Liver (tissue), 9 donors: Measurements from ENCODE around the gene CCDC92. TPM values are rescaled to one million over a fixed set of nuclear protein-coding genes. Genes with fewer than 3 reads are reported as not detected.

Source experiments
- DNase-seq: peaks from one replicate; pipeline ENCODE4 v3.0.0-alpha.2; 2017; ENCODE audit warnings: low spot score
- H3K27ac ChIP-seq, 2 donors: one replicate each; pipeline ENCODE4 v1.7.0; 2013; ENCODE audit warnings: inconsistent platforms in 2 of 2, low read length in 2 of 2, control low read depth in 1 of 2, low read depth in 1 of 2, mild to moderate bottlenecking in 1 of 2
- H3K27me3 ChIP-seq, 4 donors: one replicate each; pipeline versions ENCODE4 v1.6.1 to v1.7.0; 2013; ENCODE audit warnings: low read length in 3 of 4, inconsistent platforms in 1 of 4, mild to moderate bottlenecking in 1 of 4, moderate library complexity in 1 of 4; ENCODE audit not compliant: control insufficient read depth in 4 of 4, insufficient read depth in 4 of 4
- H3K36me3 ChIP-seq, 4 donors: one replicate each; pipeline versions ENCODE4 v1.6.1 to v1.7.0; 2013; ENCODE audit warnings: low read length in 3 of 4, mild to moderate bottlenecking in 3 of 4, low read depth in 1 of 4, moderate library complexity in 1 of 4; ENCODE audit not compliant: control insufficient read depth in 4 of 4, insufficient read depth in 3 of 4
- H3K4me1 ChIP-seq, 4 donors: one replicate each; pipeline versions ENCODE4 v1.6.1 to v1.7.0; 2013; ENCODE audit warnings: low read length in 3 of 4, mild to moderate bottlenecking in 3 of 4, moderate library complexity in 1 of 4; ENCODE audit not compliant: control insufficient read depth in 4 of 4, insufficient read depth in 4 of 4
- H3K4me3 ChIP-seq, 3 donors: one replicate each; pipeline versions ENCODE4 v1.6.1 to v1.7.0; 2013; ENCODE audit warnings: low read length in 3 of 3, control low read depth in 1 of 3, low read depth in 1 of 3, mild to moderate bottlenecking in 1 of 3
- H3K9ac ChIP-seq, 2 donors: one replicate each; pipeline ENCODE4 v1.7.0; 2013; ENCODE audit warnings: low read length in 2 of 2, mild to moderate bottlenecking in 2 of 2, moderate library complexity in 2 of 2, control low read depth in 1 of 2, low read depth in 1 of 2
- H3K9me3 ChIP-seq, 4 donors: one replicate each; pipeline versions ENCODE4 v1.6.1 to v1.7.0; 2013; ENCODE audit warnings: low read length in 3 of 4; ENCODE audit not compliant: control insufficient read depth in 4 of 4
- EGR1 ChIP-seq, 2 donors: IDR thresholded peaks; 2 replicates each; pipeline ENCODE4 v1.6.1; 2016 to 2018; ENCODE audit warnings: antibody characterized with exemption in 2 of 2, low read depth in 2 of 2
- FOXA1 ChIP-seq: IDR thresholded peaks from 2 replicates; pipeline ENCODE4 v1.6.1; 2016; ENCODE audit warnings: antibody characterized with exemption
- FOXA2 ChIP-seq: IDR thresholded peaks from 2 replicates; pipeline ENCODE4 v1.6.1; 2016; ENCODE audit warnings: antibody characterized with exemption
- GABPA ChIP-seq, 2 donors: IDR thresholded peaks in 1 of 2; conservative IDR thresholded peaks in 1 of 2; 2 replicates each; pipeline ENCODE4 v1.6.1; 2016; ENCODE audit warnings: antibody characterized with exemption in 2 of 2, mild to moderate bottlenecking in 1 of 2, moderate library complexity in 1 of 2
- HNF4A ChIP-seq, 2 donors: conservative IDR thresholded peaks; 2 replicates each; pipeline ENCODE4 v1.6.1; 2016; ENCODE audit warnings: antibody characterized with exemption in 2 of 2, mild to moderate bottlenecking in 2 of 2
- HNF4G ChIP-seq: IDR thresholded peaks from 2 replicates; pipeline ENCODE4 v1.6.1; 2016; ENCODE audit warnings: antibody characterized with exemption
- JUND ChIP-seq, 2 donors: IDR thresholded peaks; 2 replicates each; pipeline ENCODE4 v1.6.1; 2016; ENCODE audit warnings: antibody characterized with exemption in 2 of 2
- RAD21 ChIP-seq, 2 donors: IDR thresholded peaks; 2 replicates each; pipeline ENCODE4 v1.6.1; 2016; ENCODE audit warnings: antibody characterized with exemption in 2 of 2, mild to moderate bottlenecking in 2 of 2
- RXRA ChIP-seq, 2 donors: IDR thresholded peaks; 2 replicates each; pipeline ENCODE4 v1.6.1; 2017 to 2018; ENCODE audit warnings: antibody characterized with exemption in 2 of 2, mild to moderate bottlenecking in 1 of 2
- SP1 ChIP-seq: IDR thresholded peaks from 2 replicates; pipeline ENCODE4 v1.6.1; 2018; ENCODE audit warnings: antibody characterized with exemption, mild to moderate bottlenecking
- TAF1 ChIP-seq: conservative IDR thresholded peaks from 2 replicates; pipeline ENCODE4 v1.6.1; 2016; ENCODE audit warnings: antibody characterized with exemption, mild to moderate bottlenecking
- YY1 ChIP-seq: IDR thresholded peaks from 2 replicates; pipeline ENCODE4 v1.6.1; 2016; ENCODE audit warnings: antibody characterized with exemption, mild to moderate bottlenecking
- WGBS: extraction: QIAGEN DNeasy Blood & Tissue Kit; methylation state at CpG from one replicate; pipeline ENCODE4 v1.1.7; 2013; 5-methylcytosine and 5-hydroxymethylcytosine counted together
- polyA plus RNA-seq, 2 donors: library from polyadenylated mRNA; stranded (reverse) in 1 of 2; unstranded in 1 of 2; fragments of 200-250 nt in 1 of 2; fragments of >200 nt in 1 of 2; fragmentation: Nextera tagmentation in 1 of 2; extraction: Ambion mirVana in 1 of 2; gene quantifications; one replicate each; pipeline versions ENCODE4 v1.2.1 to v1.2.3, GENCODE V29; 2013 to 2015
- total RNA-seq, 2 donors: library from RNA; depleted of rRNA; stranded (reverse); fragments of >200 nt; gene quantifications; one replicate each; pipeline ENCODE4 v1.2.3, GENCODE V29; 2014
- TF ChIP-seq, protein P1 (sequence below): IDR thresholded peaks from 2 replicates; pipeline ENCODE4 v1.6.1; 2016; ENCODE audit warnings: antibody characterized with exemption
- TF ChIP-seq, protein P2 (sequence below): IDR thresholded peaks from 2 replicates; pipeline ENCODE4 v1.6.1; 2016; ENCODE audit warnings: antibody characterized with exemption, mild to moderate bottlenecking
- TF ChIP-seq, protein P3 (sequence below): IDR thresholded peaks from 2 replicates; pipeline ENCODE4 v1.6.1; 2016; ENCODE audit warnings: antibody characterized with exemption
- TF ChIP-seq, protein P4 (sequence below): fragments of 150-350 bp; IDR thresholded peaks from 2 replicates; pipeline ENCODE4 v1.5.1; 2017; ENCODE audit warnings: improper control_type of control experiment, low read depth, low read length; ENCODE audit not compliant: missing input control
- TF ChIP-seq, protein P5 (sequence below): IDR thresholded peaks from 2 replicates; pipeline ENCODE4 v1.6.1; 2016; ENCODE audit warnings: antibody characterized with exemption
- donor health status: healthy.
- donor health status: healthy.
- donor health status: healthy.
- donor health status: healthy.
- donor health status: healthy.

CCDC92 gene
- total and polyA plus RNA-seq, 4 donors: 2.1 to 14.6 (median 9.3) TPM

DNA sequence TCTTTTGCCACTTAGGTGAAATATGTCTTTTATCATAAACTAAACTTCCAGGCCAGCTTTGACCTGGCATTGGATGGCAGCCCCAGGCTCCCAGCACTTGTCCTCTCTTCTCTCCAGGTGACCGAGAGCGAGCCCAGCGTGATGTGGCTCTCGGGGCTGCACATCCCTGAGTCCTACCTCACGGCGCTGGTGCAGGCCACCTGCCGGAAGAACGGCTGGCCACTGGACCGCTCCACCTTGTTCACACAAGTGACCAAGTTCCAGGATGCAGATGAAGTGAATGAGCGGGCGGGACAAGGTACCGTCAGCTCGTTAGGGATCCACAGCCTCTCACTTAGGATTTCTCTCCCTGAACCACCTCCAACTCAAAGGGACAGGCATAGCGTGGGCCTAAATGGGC is 39.4 kb downstream of the CCDC92 start (continued):
- no peak for TF ChIP-seq FOXA1
- no peak for TF ChIP-seq GABPA (IDR thresholded peaks at IDR 0.05 in 1 of 2, conservative IDR thresholded peaks at IDR 0.05 in 1 of 2)
- TF ChIP-seq, protein P1, sequence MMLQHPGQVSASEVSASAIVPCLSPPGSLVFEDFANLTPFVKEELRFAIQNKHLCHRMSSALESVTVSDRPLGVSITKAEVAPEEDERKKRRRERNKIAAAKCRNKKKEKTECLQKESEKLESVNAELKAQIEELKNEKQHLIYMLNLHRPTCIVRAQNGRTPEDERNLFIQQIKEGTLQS: no peak
- no peak for TF ChIP-seq RXRA (IDR thresholded peaks at IDR 0.05)

DNA sequence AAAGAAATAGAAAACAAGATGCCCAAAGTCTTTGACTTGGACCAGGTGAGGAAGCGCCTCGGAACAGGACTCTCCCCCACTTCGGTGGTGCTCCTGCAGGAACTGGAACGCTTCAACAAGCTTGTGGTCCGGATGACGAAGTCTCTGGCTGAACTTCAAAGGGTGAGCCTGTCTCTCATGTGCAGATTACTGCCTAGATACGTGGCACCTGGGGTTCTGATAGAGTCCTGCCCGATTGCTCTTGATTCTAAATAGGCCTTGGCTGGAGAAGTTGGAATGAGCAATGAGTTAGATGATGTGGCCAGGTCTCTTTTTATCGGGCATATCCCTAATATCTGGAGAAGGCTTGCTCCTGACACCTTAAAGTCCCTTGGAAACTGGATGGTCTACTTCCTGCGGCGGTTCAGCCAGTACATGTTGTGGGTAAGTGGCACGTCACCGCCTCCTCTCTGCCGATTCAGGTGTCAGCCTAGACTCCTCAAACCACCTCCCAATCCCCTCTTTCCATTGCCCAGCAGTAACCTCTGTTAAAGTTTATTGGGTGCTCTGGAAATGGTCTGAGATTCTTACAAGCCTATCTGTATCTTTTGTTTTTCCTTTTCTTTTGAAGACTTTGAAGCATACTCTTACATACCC is 40.8 kb downstream of the CCDC92 start:
- no peaks in the 10 kb centered on the region for H3K4me1 ChIP-seq
- DNase-seq: no peak
- 87% methylated on average over 14 of the region's 14 CpGs for WGBS
- TF ChIP-seq HNF4G (no peak), RXRA (IDR thresholded peaks at IDR 0.05) (no peak), FOXA1 (no peak), SP1 (no peak), HNF4A (conservative IDR thresholded peaks at IDR 0.05) (no peak), FOXA2 (no peak), TAF1 (no peak), JUND (IDR thresholded peaks at IDR 0.05) (no peak), RAD21 (IDR thresholded peaks at IDR 0.05) (no peak), EGR1 (IDR thresholded peaks at IDR 0.05; ENCODE audit: low read depth in 2 of 2) (no peak), YY1 (no peak)
- TF ChIP-seq, protein P2, sequence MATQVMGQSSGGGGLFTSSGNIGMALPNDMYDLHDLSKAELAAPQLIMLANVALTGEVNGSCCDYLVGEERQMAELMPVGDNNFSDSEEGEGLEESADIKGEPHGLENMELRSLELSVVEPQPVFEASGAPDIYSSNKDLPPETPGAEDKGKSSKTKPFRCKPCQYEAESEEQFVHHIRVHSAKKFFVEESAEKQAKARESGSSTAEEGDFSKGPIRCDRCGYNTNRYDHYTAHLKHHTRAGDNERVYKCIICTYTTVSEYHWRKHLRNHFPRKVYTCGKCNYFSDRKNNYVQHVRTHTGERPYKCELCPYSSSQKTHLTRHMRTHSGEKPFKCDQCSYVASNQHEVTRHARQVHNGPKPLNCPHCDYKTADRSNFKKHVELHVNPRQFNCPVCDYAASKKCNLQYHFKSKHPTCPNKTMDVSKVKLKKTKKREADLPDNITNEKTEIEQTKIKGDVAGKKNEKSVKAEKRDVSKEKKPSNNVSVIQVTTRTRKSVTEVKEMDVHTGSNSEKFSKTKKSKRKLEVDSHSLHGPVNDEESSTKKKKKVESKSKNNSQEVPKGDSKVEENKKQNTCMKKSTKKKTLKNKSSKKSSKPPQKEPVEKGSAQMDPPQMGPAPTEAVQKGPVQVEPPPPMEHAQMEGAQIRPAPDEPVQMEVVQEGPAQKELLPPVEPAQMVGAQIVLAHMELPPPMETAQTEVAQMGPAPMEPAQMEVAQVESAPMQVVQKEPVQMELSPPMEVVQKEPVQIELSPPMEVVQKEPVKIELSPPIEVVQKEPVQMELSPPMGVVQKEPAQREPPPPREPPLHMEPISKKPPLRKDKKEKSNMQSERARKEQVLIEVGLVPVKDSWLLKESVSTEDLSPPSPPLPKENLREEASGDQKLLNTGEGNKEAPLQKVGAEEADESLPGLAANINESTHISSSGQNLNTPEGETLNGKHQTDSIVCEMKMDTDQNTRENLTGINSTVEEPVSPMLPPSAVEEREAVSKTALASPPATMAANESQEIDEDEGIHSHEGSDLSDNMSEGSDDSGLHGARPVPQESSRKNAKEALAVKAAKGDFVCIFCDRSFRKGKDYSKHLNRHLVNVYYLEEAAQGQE: no peak
- TF ChIP-seq, protein P3, sequence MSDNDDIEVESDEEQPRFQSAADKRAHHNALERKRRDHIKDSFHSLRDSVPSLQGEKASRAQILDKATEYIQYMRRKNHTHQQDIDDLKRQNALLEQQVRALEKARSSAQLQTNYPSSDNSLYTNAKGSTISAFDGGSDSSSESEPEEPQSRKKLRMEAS: no peak
- TF ChIP-seq, protein P4, sequence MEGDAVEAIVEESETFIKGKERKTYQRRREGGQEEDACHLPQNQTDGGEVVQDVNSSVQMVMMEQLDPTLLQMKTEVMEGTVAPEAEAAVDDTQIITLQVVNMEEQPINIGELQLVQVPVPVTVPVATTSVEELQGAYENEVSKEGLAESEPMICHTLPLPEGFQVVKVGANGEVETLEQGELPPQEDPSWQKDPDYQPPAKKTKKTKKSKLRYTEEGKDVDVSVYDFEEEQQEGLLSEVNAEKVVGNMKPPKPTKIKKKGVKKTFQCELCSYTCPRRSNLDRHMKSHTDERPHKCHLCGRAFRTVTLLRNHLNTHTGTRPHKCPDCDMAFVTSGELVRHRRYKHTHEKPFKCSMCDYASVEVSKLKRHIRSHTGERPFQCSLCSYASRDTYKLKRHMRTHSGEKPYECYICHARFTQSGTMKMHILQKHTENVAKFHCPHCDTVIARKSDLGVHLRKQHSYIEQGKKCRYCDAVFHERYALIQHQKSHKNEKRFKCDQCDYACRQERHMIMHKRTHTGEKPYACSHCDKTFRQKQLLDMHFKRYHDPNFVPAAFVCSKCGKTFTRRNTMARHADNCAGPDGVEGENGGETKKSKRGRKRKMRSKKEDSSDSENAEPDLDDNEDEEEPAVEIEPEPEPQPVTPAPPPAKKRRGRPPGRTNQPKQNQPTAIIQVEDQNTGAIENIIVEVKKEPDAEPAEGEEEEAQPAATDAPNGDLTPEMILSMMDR: no peak
- TF ChIP-seq, protein P5, sequence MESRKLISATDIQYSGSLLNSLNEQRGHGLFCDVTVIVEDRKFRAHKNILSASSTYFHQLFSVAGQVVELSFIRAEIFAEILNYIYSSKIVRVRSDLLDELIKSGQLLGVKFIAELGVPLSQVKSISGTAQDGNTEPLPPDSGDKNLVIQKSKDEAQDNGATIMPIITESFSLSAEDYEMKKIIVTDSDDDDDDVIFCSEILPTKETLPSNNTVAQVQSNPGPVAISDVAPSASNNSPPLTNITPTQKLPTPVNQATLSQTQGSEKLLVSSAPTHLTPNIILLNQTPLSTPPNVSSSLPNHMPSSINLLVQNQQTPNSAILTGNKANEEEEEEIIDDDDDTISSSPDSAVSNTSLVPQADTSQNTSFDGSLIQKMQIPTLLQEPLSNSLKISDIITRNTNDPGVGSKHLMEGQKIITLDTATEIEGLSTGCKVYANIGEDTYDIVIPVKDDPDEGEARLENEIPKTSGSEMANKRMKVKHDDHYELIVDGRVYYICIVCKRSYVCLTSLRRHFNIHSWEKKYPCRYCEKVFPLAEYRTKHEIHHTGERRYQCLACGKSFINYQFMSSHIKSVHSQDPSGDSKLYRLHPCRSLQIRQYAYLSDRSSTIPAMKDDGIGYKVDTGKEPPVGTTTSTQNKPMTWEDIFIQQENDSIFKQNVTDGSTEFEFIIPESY: no peak
- H3K27me3 ChIP-seq: no peaks in the 10 kb centered on the region
- H3K4me3 ChIP-seq: no peak overlapping the region
- no peak overlapping the region for H3K9ac ChIP-seq
- peaks cover 0 to 8% (median 0%) of the 10 kb centered on the region in 4 donors for H3K36me3 ChIP-seq
- no peaks in the 10 kb centered on the region for H3K9me3 ChIP-seq
- H3K27ac ChIP-seq: no peak overlapping the region
